Measurements from ENCODE around the gene SNRK.
A peak's percentile ranks its signal among the peaks of the same experiment; 100 is the strongest.

SNRK gene

DNA sequence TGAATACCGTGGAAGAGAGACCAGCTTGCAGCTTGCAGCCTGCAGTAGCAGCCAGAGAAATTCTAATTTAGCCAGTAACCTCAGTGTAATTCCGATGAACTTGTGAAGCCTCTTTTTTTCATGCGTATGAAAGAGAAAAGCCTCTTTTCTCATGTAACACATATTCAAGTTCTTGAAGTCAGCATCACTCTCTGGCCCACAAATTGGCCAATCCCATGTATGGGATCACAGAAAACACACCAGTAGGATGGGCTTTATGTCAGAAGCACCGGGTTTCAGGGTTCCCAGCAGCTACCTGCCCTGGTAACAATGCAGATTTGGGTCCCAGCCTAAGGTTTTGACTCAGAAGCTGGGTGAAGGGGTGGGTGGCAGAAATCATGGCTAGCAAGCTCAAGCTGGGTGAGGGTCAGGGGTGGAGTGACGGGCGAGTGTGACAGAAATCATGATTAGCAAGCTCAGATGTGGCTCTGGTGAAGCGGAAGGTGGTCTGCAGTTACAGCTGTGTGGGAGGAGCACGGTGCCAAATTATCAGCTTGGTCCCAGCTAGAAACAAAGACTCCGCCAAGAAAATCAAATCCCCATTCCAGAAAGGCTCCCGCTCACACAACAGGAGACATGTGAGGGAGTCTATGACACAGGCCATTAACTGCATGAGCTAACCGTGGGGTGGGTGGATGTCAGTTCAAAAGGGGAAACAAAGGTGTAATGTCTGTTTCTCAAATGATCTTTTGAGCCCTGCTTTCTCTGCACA, 86.6 kb downstream of the SNRK start:
- no peak for DNase-seq (ENCODE audit: low spot score in 2 of 2)
- Mint-ChIP-seq H3K36me3 (ENCODE audit: insufficient read depth) (no peaks in the 10 kb centered on the region), H3K9me3 (no peaks in the 10 kb centered on the region), H3K27me3 (no peaks in the 10 kb centered on the region), H3K4me3 (no peak overlapping the region), H3K27ac (ENCODE audit: low read depth) (peak overlapping the region; percentile 54), H3K4me1 (peaks cover 32% of the 10 kb centered on the region)
- ATAC-seq (replicated peaks; ENCODE audit: extremely low read depth, poor library complexity, severe bottlenecking): no peak

DNA sequence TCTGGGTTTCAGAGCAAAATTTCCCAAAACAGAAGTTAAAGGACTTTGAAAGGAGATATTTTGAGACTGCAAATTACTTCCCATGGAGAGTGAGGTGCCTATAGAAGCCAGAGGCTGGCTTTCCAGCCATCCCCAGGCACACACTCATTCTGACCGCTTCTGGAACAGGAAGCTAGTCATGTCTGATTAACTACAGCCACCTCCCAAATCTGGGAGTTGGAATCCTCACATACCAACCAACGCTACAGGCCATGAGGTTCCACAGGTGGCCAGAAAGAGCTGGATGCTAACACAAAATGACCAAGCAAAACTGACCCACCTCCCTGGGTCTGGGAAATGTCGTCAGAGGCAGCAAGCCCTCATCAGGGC, 87.2 kb downstream of the SNRK start:
- no peaks in the 10 kb centered on the region for H3K36me3 Mint-ChIP-seq (ENCODE audit: insufficient read depth)
- no peaks in the 10 kb centered on the region for H3K27me3 Mint-ChIP-seq
- no peaks in the 10 kb centered on the region for H3K9me3 Mint-ChIP-seq
- ATAC-seq (replicated peaks; ENCODE audit: extremely low read depth, poor library complexity, severe bottlenecking) (no peak), DNase-seq (ENCODE audit: low spot score in 2 of 2) (no peak)
- no peak overlapping the region for H3K27ac Mint-ChIP-seq (ENCODE audit: low read depth)
- H3K4me3 Mint-ChIP-seq: no peak overlapping the region
- H3K4me1 Mint-ChIP-seq: peaks cover 33% of the 10 kb centered on the region

DNA sequence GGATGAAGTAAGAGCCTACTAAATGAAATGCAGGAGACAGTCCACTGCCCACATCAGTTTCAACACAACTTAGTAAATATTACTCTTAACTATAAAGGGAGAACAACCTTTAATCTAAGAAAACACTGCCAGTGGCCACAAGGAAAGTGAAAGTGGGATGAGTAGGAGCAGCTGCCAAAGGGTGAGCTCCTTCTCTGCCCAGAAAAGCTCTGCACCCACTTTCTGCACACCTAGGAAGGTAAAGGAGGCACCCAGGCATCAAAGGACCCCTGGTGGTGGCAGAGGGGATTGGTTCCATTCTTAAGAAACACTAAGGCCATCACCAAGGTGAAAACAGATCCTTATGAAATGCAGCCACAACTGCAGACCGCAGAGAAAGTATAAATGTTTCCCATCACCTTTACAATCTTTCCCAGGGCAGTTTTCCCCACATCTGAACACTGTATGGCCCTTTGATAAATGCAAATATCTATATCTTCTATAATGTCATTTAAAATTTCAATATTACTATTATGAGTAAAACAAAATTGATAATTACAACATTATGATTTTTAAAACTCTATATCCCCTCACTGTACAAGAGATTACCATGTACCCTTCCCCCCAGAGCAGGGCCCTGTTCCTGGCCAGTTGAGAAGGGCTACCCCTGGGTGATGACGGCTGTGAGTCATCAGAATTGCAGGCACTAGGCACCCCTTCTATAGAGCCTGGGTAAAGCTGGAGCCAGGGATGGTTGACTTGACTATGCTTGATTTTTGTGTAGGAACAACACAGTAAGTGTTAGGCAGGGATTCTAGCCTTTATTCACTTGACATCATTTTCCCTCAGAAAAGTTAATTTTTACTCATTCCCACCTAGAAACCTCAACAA, 92.0 kb downstream of the SNRK start:
- ATAC-seq (replicated peaks; ENCODE audit: extremely low read depth, poor library complexity, severe bottlenecking) (peak; percentile 88), DNase-seq (ENCODE audit: low spot score in 2 of 2) (peak; percentile 54 to 59)
- H3K27me3 Mint-ChIP-seq: no peaks in the 10 kb centered on the region
- H3K27ac Mint-ChIP-seq (ENCODE audit: low read depth): peak overlapping the region; percentile 30
- no peaks in the 10 kb centered on the region for H3K36me3 Mint-ChIP-seq (ENCODE audit: insufficient read depth)
- no peaks in the 10 kb centered on the region for H3K9me3 Mint-ChIP-seq
- no peak overlapping the region for H3K4me3 Mint-ChIP-seq
- peaks cover 32% of the 10 kb centered on the region for H3K4me1 Mint-ChIP-seq

DNA sequence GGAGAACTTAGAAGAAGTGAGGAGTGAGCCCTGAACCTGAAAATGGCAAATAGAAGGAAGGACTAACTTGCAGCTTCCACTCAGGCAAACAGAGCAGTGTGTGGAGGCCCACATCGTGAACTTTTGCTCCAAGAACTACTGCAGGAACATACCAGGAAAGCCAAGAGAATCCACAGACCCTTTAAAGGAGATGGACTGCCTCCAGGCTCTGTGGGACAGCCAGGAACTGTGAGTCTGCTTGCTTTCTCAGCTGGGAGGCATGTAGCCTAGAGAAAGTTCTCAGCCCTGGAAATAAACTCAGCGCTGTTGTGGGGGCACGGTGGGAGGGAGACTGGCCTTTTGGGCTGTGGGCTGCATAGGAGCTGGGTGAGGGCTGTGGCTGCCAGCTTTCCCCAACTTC, 93.0 kb downstream of the SNRK start:
- Mint-ChIP-seq H3K4me3 (no peak overlapping the region), H3K4me1 (peaks cover 35% of the 10 kb centered on the region), H3K9me3 (peaks cover under 1% of the 10 kb centered on the region), H3K27ac (ENCODE audit: low read depth) (peak overlapping the region; percentile 30), H3K36me3 (ENCODE audit: insufficient read depth) (no peaks in the 10 kb centered on the region), H3K27me3 (no peaks in the 10 kb centered on the region)
- ATAC-seq (replicated peaks; ENCODE audit: extremely low read depth, poor library complexity, severe bottlenecking) (no peak), DNase-seq (ENCODE audit: low spot score in 2 of 2) (no peak)

DNA sequence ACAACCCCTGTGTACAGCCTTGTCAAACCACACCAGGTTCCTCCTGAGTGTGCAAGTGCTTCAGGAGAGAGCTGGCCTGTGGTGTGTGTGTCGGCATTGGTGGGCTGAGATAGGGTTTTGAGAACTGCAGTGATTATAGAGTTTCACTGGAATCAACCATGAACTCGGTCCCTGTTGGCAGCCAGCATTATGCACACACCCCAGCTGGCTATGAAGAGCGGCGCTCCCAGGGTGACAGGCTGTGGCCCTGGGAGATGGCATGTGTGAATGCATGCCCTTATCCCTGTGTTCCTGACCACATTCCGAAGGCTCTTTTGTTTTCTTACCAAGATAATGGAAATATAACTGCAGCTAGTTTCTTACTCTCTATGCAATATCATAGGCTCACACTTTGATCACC, 101.8 kb downstream of the SNRK start:
- peaks cover 14% of the 10 kb centered on the region for H3K9me3 Mint-ChIP-seq
- no peaks in the 10 kb centered on the region for H3K27me3 Mint-ChIP-seq
- DNase-seq (ENCODE audit: low spot score in 2 of 2) (no peak), ATAC-seq (replicated peaks; ENCODE audit: extremely low read depth, poor library complexity, severe bottlenecking) (no peak)
- H3K36me3 Mint-ChIP-seq (ENCODE audit: insufficient read depth): peaks cover 8% of the 10 kb centered on the region
- H3K4me3 Mint-ChIP-seq: no peak overlapping the region
- H3K4me1 Mint-ChIP-seq: peaks cover 74% of the 10 kb centered on the region
- peak overlapping the region; percentile 94 for H3K27ac Mint-ChIP-seq (ENCODE audit: low read depth)

DNA sequence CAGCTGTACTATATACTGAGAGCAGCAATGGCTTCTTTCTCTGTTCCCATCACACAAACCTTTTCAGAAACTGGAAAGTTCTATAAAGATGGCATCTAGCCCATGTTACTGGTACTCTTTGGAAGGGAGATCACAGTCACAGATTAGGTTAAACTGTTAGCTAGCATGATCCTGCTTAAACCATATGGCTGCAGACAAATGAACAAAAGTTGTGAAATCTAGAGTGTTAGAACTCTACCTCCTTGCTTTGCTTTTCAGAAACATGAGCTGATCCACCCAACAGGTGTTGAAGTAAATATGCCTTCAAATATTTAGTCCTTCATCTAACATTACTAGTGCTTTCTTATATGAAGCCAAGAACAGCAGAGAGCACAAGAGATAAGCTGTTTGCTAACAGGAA, 102.6 kb downstream of the SNRK start:
- peaks cover 81% of the 10 kb centered on the region for H3K4me1 Mint-ChIP-seq
- ATAC-seq (replicated peaks; ENCODE audit: extremely low read depth, poor library complexity, severe bottlenecking) (peak; percentile 21), DNase-seq (ENCODE audit: low spot score in 2 of 2) (no peak)
- peak overlapping the region; percentile 94 for H3K27ac Mint-ChIP-seq (ENCODE audit: low read depth)
- no peaks in the 10 kb centered on the region for H3K27me3 Mint-ChIP-seq
- peaks cover 8% of the 10 kb centered on the region for H3K36me3 Mint-ChIP-seq (ENCODE audit: insufficient read depth)
- H3K9me3 Mint-ChIP-seq: peaks cover 17% of the 10 kb centered on the region
- peak overlapping the region; percentile 47 for H3K4me3 Mint-ChIP-seq

DNA sequence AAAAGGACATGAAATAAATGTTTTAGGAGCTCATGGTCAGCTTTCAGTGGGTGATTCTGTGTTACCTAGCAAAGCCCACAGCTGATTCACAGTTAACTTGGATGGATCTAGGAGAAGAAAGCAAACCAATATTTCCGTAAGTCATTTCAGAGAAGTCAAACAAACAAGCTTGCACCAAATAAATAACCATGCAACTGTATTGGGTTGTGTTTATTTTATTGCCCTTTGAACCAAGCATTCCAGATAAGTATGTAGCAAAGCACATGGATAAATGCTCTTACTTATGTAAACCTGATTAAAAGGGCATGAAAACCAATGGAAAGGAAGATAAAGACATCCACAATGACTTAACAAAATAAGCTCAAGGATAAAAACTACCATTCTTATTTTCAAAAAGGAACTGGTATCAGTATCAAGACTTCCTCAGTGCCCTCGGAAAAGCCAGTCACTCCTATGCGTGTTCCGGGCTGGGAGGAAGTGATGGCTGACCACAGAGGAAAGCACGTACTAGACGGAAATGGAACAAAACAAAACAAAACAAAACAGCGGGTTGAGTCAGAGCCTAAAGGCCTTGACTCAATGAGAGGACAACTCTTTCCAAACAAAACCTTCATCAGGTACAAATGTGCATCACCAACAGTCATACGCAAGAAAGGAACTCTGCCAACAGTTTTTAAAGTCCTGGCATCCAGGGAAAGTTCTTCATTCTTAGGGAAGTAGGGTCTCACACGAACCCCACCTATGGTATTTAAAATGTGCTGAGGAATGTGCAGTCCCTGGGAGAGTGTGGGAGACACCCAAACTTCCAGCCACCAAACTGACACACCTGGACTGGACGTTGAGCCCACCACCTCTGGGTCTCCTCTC, 103.3 kb downstream of the SNRK start:
- DNase-seq (ENCODE audit: low spot score in 2 of 2) (peak; percentile 36 to 75), ATAC-seq (replicated peaks; ENCODE audit: extremely low read depth, poor library complexity, severe bottlenecking) (peak; percentile 98)
- H3K27ac Mint-ChIP-seq (ENCODE audit: low read depth): peak overlapping the region; percentile 94
- H3K4me1 Mint-ChIP-seq: peaks cover 83% of the 10 kb centered on the region
- peak overlapping the region; percentile 47 for H3K4me3 Mint-ChIP-seq
- H3K27me3 Mint-ChIP-seq: no peaks in the 10 kb centered on the region
- peaks cover 14% of the 10 kb centered on the region for H3K9me3 Mint-ChIP-seq
- peaks cover 8% of the 10 kb centered on the region for H3K36me3 Mint-ChIP-seq (ENCODE audit: insufficient read depth)

DNA sequence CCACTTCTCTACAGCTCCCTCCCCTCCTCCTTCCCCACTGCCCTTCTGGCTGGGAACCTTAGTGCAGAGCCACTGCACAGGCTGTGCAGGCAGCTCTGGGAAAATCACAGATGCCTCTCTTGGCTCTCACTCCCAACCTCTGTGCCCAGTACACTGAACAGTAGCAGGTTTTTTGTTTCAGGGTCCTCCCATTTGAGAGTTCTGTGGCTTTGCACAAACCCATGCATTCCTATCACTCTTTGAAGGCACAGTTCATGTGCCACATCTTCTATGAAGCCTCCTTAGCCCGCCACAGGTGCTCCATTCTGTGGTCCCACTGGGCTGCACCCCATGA, 103.9 kb downstream of the SNRK start:
- Mint-ChIP-seq H3K9me3 (peaks cover 8% of the 10 kb centered on the region), H3K4me1 (peaks cover 79% of the 10 kb centered on the region), H3K4me3 (peak overlapping the region; percentile 47), H3K36me3 (ENCODE audit: insufficient read depth) (peaks cover 8% of the 10 kb centered on the region), H3K27me3 (no peaks in the 10 kb centered on the region), H3K27ac (ENCODE audit: low read depth) (peak overlapping the region; percentile 94)
- ATAC-seq (replicated peaks; ENCODE audit: extremely low read depth, poor library complexity, severe bottlenecking): no peak
- no peak for DNase-seq (ENCODE audit: low spot score in 2 of 2)

DNA sequence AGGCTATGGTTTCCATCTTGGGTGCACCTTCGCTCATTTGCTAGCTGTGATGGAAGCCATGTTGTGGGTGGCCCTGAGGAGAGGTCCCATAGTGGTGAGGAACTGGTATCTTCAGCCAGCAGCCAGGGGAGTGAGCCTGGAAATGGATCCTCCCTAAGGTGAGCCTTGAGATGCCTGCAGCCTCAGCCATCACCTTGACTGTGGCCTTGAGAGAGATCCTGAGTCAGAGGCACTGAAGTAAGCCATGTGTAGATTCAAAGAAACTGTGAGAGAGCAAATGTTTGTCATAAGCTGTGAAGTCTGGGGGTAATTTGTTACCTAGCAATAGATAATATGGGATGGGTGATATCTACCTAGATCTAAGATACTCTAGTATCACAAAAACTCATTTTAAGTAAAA, 105.3 kb downstream of the SNRK start:
- H3K4me1 Mint-ChIP-seq: peaks cover 68% of the 10 kb centered on the region
- peaks cover 6% of the 10 kb centered on the region for H3K9me3 Mint-ChIP-seq
- peaks cover 6% of the 10 kb centered on the region for H3K36me3 Mint-ChIP-seq (ENCODE audit: insufficient read depth)
- H3K27ac Mint-ChIP-seq (ENCODE audit: low read depth): peak overlapping the region; percentile 94
- no peak overlapping the region for H3K4me3 Mint-ChIP-seq
- ATAC-seq (replicated peaks; ENCODE audit: extremely low read depth, poor library complexity, severe bottlenecking) (no peak), DNase-seq (ENCODE audit: low spot score in 2 of 2) (no peak)
- H3K27me3 Mint-ChIP-seq: no peaks in the 10 kb centered on the region

DNA sequence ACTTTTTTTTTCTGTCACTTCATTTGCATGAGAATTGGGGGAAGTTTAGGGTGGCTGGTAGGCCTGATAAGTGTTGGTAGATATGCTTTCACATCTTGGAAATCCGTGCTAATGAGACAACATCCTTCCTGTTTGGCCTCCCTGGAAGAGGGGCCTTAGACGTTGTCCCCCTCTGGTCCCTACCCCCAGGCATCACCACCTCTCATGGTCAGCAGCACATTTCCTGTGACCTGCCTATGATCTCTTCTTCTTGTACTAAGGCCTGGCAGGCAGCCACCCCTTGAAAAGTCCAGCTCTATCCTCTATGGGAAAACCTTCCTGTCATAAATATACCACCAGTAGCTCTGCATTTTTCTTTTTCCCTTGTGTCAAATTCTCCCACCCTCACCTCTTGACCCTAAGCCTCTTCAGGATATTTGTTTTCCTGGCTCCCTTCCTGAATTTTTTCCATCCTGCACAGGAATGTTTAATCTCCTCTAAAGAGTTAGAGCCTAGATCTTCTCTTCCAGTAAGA, 107.8 kb downstream of the SNRK start:
- Mint-ChIP-seq H3K27me3 (no peaks in the 10 kb centered on the region), H3K36me3 (ENCODE audit: insufficient read depth) (peaks cover 6% of the 10 kb centered on the region), H3K4me1 (peaks cover 43% of the 10 kb centered on the region), H3K4me3 (no peak overlapping the region), H3K9me3 (peaks cover 6% of the 10 kb centered on the region), H3K27ac (ENCODE audit: low read depth) (peak overlapping the region; percentile 50)
- DNase-seq (ENCODE audit: low spot score in 2 of 2) (no peak), ATAC-seq (replicated peaks; ENCODE audit: extremely low read depth, poor library complexity, severe bottlenecking) (no peak)

DNA sequence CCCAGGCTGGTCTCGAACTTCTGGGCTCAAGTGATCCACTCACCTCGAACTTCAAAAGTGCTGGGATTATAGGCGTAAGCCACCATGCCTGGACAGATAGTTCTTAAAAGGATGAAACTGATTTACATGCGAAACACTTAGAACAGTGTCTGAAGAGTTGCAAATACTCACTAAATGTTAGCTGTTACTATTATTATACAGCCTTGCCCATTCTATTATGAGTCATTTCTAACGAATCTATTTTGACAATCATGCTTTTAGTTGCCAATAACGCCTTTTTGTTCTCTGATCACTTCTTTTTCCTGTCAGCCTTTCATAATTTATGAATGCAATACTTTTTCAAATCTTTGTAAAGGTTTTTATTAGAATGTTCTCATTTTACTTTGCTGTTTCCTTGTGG, 112.7 kb downstream of the SNRK start:
- H3K9me3 Mint-ChIP-seq: no peaks in the 10 kb centered on the region
- no peak overlapping the region for H3K4me3 Mint-ChIP-seq
- peaks cover 23% of the 10 kb centered on the region for H3K4me1 Mint-ChIP-seq
- DNase-seq (ENCODE audit: low spot score in 2 of 2) (no peak), ATAC-seq (replicated peaks; ENCODE audit: extremely low read depth, poor library complexity, severe bottlenecking) (no peak)
- peaks cover 2% of the 10 kb centered on the region for H3K36me3 Mint-ChIP-seq (ENCODE audit: insufficient read depth)
- H3K27me3 Mint-ChIP-seq: no peaks in the 10 kb centered on the region
- no peak overlapping the region for H3K27ac Mint-ChIP-seq (ENCODE audit: low read depth)

DNA sequence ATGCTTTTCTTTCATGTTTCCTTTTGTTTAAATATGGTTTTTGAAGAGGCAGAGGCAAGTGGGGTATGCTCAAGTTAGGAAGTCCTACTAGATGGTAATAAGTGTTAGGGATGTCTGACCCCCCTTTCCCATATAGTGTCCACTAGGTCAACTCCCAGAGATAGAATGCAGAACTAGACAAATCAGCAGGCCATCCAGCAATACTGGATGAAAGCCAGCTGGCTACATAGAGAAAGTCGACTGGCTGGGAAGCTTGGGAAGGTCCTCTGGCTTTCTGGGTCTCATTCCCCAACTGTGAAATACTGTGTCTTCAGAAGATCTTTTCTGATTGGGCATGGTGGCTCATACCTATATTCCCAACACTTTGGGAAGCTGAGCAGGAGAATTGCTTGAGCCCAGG, 113.8 kb downstream of the SNRK start:
- Mint-ChIP-seq H3K27me3 (no peaks in the 10 kb centered on the region), H3K27ac (ENCODE audit: low read depth) (no peak overlapping the region), H3K4me1 (peaks cover 16% of the 10 kb centered on the region), H3K9me3 (no peaks in the 10 kb centered on the region), H3K36me3 (ENCODE audit: insufficient read depth) (peaks cover 2% of the 10 kb centered on the region), H3K4me3 (no peak overlapping the region)
- ATAC-seq (replicated peaks; ENCODE audit: extremely low read depth, poor library complexity, severe bottlenecking) (no peak), DNase-seq (ENCODE audit: low spot score in 2 of 2) (no peak)
